H1 (cell line): ENCODE measurements around the gene MTFP1. TPM values are rescaled to one million over a fixed set of nuclear protein-coding genes. Genes with fewer than 3 reads are reported as not detected.

Experiments
- CTCF ChIA-PET: fragments of 300-600 bp; sonication (Branson Sonifier 250); formaldehyde crosslinking; loops from one replicate; lab custom pipeline; 2021; ENCODE audit not compliant: partially characterized antibody; lab: Charles Lee
- POLR2A ChIA-PET: fragments of 300-600 bp; sonication (Branson Sonifier 250); formaldehyde crosslinking; loops from one replicate; lab custom pipeline; 2021; ENCODE audit warnings: inconsistent platforms; ENCODE audit not compliant: partially characterized antibody; lab: Charles Lee
- DNase-seq, 2 experiments: peaks; one replicate each; pipeline versions ENCODE4 v3.0.0 to v3.0.0-alpha.2; 2010 to 2022; ENCODE audit warnings: low spot score in 2 of 2, low read depth in 1 of 2, mixed read lengths in 1 of 2
- FAIRE-seq: peaks from 2 replicates; lab custom pipeline; 2011; peaks lifted over from hg19 to GRCh38; lab: Jason Lieb, UNC
- H2AFZ ChIP-seq: 2 replicates; pipeline ENCODE4 v1.8.1; 2012; ENCODE audit warnings: low read length, inconsistent platforms
- H2AK5ac ChIP-seq: 2 replicates; pipeline ENCODE4 v1.6.1; 2013; ENCODE audit warnings: low read depth, low read length
- H2BK120ac ChIP-seq: replicated peaks from 2 replicates; pipeline ENCODE3; 2013; ENCODE audit warnings: low read depth, low read length, inconsistent platforms
- H2BK12ac ChIP-seq: 2 replicates; pipeline ENCODE4 v1.6.1; 2013; ENCODE audit warnings: low read depth, low read length
- H2BK15ac ChIP-seq: 2 replicates; pipeline ENCODE4 v1.6.1; 2013; ENCODE audit warnings: low read length
- H2BK20ac ChIP-seq: 2 replicates; pipeline ENCODE4 v1.6.1; 2013; ENCODE audit warnings: low read length
- H2BK5ac ChIP-seq: 2 replicates; pipeline ENCODE4 v1.6.1; 2013; ENCODE audit warnings: low read depth, low read length
- H3K14ac ChIP-seq: 2 replicates; pipeline ENCODE4 v1.6.1; 2013; ENCODE audit warnings: inconsistent platforms; ENCODE audit not compliant: insufficient read length
- H3K18ac ChIP-seq: 2 replicates; pipeline ENCODE4 v1.6.1; 2013; ENCODE audit warnings: low read length; ENCODE audit errors: extremely low read depth
- H3K23ac ChIP-seq: 2 replicates; pipeline ENCODE4 v1.6.1; 2013; ENCODE audit warnings: inconsistent platforms; ENCODE audit not compliant: insufficient read length
- H3K23me2 ChIP-seq: 2 replicates; pipeline ENCODE4 v1.6.1; 2013; ENCODE audit warnings: low read depth, low read length
- H3K27ac ChIP-seq: 2 replicates; pipeline ENCODE4 v1.6.1; 2011; ENCODE audit warnings: low read depth, low read length, inconsistent platforms
- H3K27me3 ChIP-seq, 4 experiments: replicated peaks in 1 of 4; 1 replicate in 1 of 4; 2 replicates in 3 of 4; pipeline versions ENCODE4 v1.6.1 to v1.8.1; 2011 to 2013; ENCODE audit warnings: low read length in 3 of 4, mild to moderate bottlenecking in 3 of 4, inconsistent platforms in 2 of 4, mixed read lengths in 2 of 4, moderate library complexity in 1 of 4; ENCODE audit not compliant: control insufficient read depth in 3 of 4, insufficient read depth in 3 of 4; ENCODE audit errors: extremely low read depth in 1 of 4
- H3K36me3 ChIP-seq, 4 experiments: 2 replicates each; pipeline versions ENCODE4 v1.6.1 to v1.8.1; 2011 to 2013; ENCODE audit warnings: mild to moderate bottlenecking in 4 of 4, low read length in 3 of 4, moderate library complexity in 2 of 4, control low read depth in 1 of 4, inconsistent platforms in 1 of 4; ENCODE audit not compliant: insufficient read depth in 4 of 4, control insufficient read depth in 2 of 4
- H3K4ac ChIP-seq: replicated peaks from 2 replicates; pipeline ENCODE3; 2013; ENCODE audit warnings: low read length, low read depth, mixed read lengths, inconsistent platforms; ENCODE audit not compliant: insufficient read length
- H3K4me1 ChIP-seq, 4 experiments: replicated peaks in 1 of 4; 1 replicate in 1 of 4; 2 replicates in 3 of 4; pipeline versions ENCODE4 v1.6.1 to v1.8.1; 2011 to 2013; ENCODE audit warnings: low read length in 3 of 4, inconsistent platforms in 2 of 4, mixed read lengths in 1 of 4; ENCODE audit not compliant: insufficient read depth in 4 of 4, control insufficient read depth in 3 of 4
- H3K4me2 ChIP-seq, 2 experiments: 2 replicates each; pipeline versions ENCODE4 v1.6.1 to v1.8.1; 2011 to 2013; ENCODE audit warnings: low read depth in 2 of 2, low read length in 2 of 2, control low read depth in 1 of 2, inconsistent platforms in 1 of 2, mild to moderate bottlenecking in 1 of 2; ENCODE audit not compliant: insufficient read depth in 1 of 2
- H3K4me3 ChIP-seq, 4 experiments: fragments of 200-600, 300-600 bp in 1 of 4; sonication (generic), shearing (Covaris generic), sonication (Bioruptor Twin) in 1 of 4; 2 replicates each; pipeline versions ENCODE4 v1.5.1 to v1.8.1; 2011 to 2016; ENCODE audit warnings: low read length in 4 of 4, low read depth in 3 of 4, control low read depth in 2 of 4, inconsistent platforms in 2 of 4, mild to moderate bottlenecking in 2 of 4, mixed read lengths in 1 of 4, moderate library complexity in 1 of 4; ENCODE audit not compliant: insufficient read depth in 2 of 4; ENCODE audit errors: extremely low read depth in 1 of 4
- H3K56ac ChIP-seq: replicated peaks from 2 replicates; pipeline ENCODE3; 2013; ENCODE audit warnings: low read depth, mild to moderate bottlenecking, mixed read lengths, low read length, inconsistent platforms; ENCODE audit not compliant: insufficient read length
- H3K79me1 ChIP-seq: 2 replicates; pipeline ENCODE4 v1.6.1; 2013; ENCODE audit warnings: low read depth, low read length, control low read depth
- H3K79me2 ChIP-seq, 2 experiments: 2 replicates each; pipeline versions ENCODE4 v1.6.1 to v1.8.1; 2012 to 2013; ENCODE audit warnings: low read length in 2 of 2, mild to moderate bottlenecking in 2 of 2, inconsistent platforms in 1 of 2; ENCODE audit not compliant: insufficient read depth in 2 of 2, control insufficient read depth in 1 of 2
- H3K9ac ChIP-seq, 4 experiments: replicated peaks in 1 of 4; 1 replicate in 1 of 4; 2 replicates in 3 of 4; pipeline versions ENCODE4 v1.6.1 to v1.8.1; 2011 to 2013; ENCODE audit warnings: low read depth in 3 of 4, low read length in 3 of 4, control low read depth in 2 of 4, mild to moderate bottlenecking in 2 of 4, moderate library complexity in 2 of 4, inconsistent platforms in 1 of 4; ENCODE audit errors: extremely low read depth in 1 of 4
- H3K9me3 ChIP-seq, 2 experiments: 2 replicates each; pipeline versions ENCODE4 v1.6.1 to v1.8.1; 2012 to 2013; ENCODE audit warnings: mild to moderate bottlenecking in 2 of 2, moderate library complexity in 2 of 2, control low read depth in 1 of 2, inconsistent platforms in 1 of 2, low read depth in 1 of 2, low read length in 1 of 2, mixed read lengths in 1 of 2; ENCODE audit not compliant: insufficient read depth in 2 of 2
- H4K20me1 ChIP-seq, 2 experiments: replicated peaks in 1 of 2; 2 replicates each; pipeline versions ENCODE3 to v1.8.1; 2011 to 2013; ENCODE audit warnings: inconsistent platforms in 2 of 2, low read length in 2 of 2, mild to moderate bottlenecking in 1 of 2; ENCODE audit not compliant: insufficient read depth in 2 of 2, control insufficient read depth in 1 of 2
- H4K5ac ChIP-seq: 2 replicates; pipeline ENCODE4 v1.6.1; 2013; ENCODE audit warnings: low read length, low read depth, mixed read lengths, inconsistent platforms; ENCODE audit not compliant: insufficient read length
- H4K8ac ChIP-seq: 2 replicates; pipeline ENCODE4 v1.8.0; 2013; ENCODE audit warnings: mild to moderate bottlenecking, moderate library complexity, low read length, inconsistent platforms; ENCODE audit not compliant: insufficient read depth; ENCODE audit errors: extremely low read depth
- H4K91ac ChIP-seq: replicated peaks from 2 replicates; pipeline ENCODE3; 2013; ENCODE audit warnings: low read length, mixed read lengths, inconsistent platforms; ENCODE audit not compliant: insufficient read length
- RXRA ChIP-seq: IDR thresholded peaks from 2 replicates; pipeline ENCODE4 v1.6.1; 2011; ENCODE audit warnings: low read depth, mild to moderate bottlenecking, low read length, moderate library complexity; ENCODE audit not compliant: insufficient read depth
- WGBS, 2 experiments: shearing (Covaris generic) in 1 of 2; methylation state at CpG; one replicate each; pipeline versions ENCODE4 v1.1.6 to v1.1.7; 2013 to 2015; ENCODE audit warnings: low lambda C conversion rate in 2 of 2, mixed read lengths in 2 of 2, inconsistent platforms in 1 of 2, low coverage in 1 of 2, missing lambda C conversion rate in 1 of 2; ENCODE audit not compliant: insufficient replicate concordance in 2 of 2, insufficient coverage in 1 of 2, insufficient read length in 1 of 2; ENCODE audit errors: extremely low coverage in 1 of 2, missing lambda C conversion rate in 1 of 2; 5-methylcytosine and 5-hydroxymethylcytosine counted together
- polyA plus RNA-seq, 7 experiments: library from polyadenylated mRNA; depleted of rRNA in 3 of 7; stranded (reverse) in 5 of 7; unstranded in 2 of 7; fragments of >200 nt in 5 of 7; fragments of 200-250 nt in 2 of 7; gene quantifications; 1 replicate in 5 of 7; 2 replicates in 1 of 7; 4 replicates in 1 of 7; pipeline versions ENCODE4 v1.2.1 to v1.2.3, GENCODE V29; 2011 to 2013; ENCODE audit warnings: missing spikeins in 2 of 7, mixed read lengths in 2 of 7
- total RNA-seq: library from RNA; stranded (reverse); fragmentation: NEBNext Ultra II Directional; extraction: Animal tissue kit (Norgen Biotek cat#: 25700); gene quantifications from 2 replicates; pipeline ENCODE4 v1.2.1, GENCODE V29; 2021

MTFP1 gene
- total and polyA plus RNA-seq, 2 of the 8 experiments (the other 6 are each of a cell fraction or from before 2014, with no cell fraction given): 59.8 to 98.8 TPM

GRCh38 chr22:30382340-30382739 is 43.2 kb upstream of the MTFP1 start:
- Histone ChIP-seq H3K4ac (no peak overlapping the region), H4K5ac (no peak overlapping the region), H2BK20ac (no peak overlapping the region), H4K8ac (no peak overlapping the region), H3K4me2 (no peak overlapping the region), H3K23ac (no peak overlapping the region), H3K23me2 (peaks cover 4% of the 10 kb centered on the region; the same call in 1 of the 2 replicates), H4K20me1 (peaks cover 2% of the 10 kb centered on the region in 2 experiments), H3K79me1 (no peaks in the 10 kb centered on the region), H3K27me3 (no peaks in the 10 kb centered on the region), H3K27ac (no peak overlapping the region), H3K14ac (no peak overlapping the region), H3K56ac (no peak overlapping the region), H2BK120ac (no peak overlapping the region), H3K4me3 (no peak overlapping the region), H3K9me3 (no peaks in the 10 kb centered on the region), H2AFZ (no peak overlapping the region), H2BK15ac (no peak overlapping the region), H3K79me2 (no peaks in the 10 kb centered on the region; a peak in 1 of 4 replicates), H3K9ac (no peak overlapping the region), H2BK12ac (no peak overlapping the region), H2AK5ac (no peak overlapping the region), H3K36me3 (peaks cover 0 to 4% (median 3%) of the 10 kb centered on the region in 4 experiments; a peak in 4 of 8 replicates)
- WGBS, 2 experiments: 89% methylated on average over 2 of the region's 5 CpGs; no CpG with 5 or more reads in 1 of the 2 experiments
- no peak for DNase-seq
- TF ChIP-seq RXRA: no peak
- TF ChIP-seq, all 59 proteins: peak for 0
- FAIRE-seq: no peak
- CTCF ChIA-PET: interaction anchor here (0.7 to 2.5 kb wide), 10 partner anchors 9 to 95 kb away, joined by 3 to 10 read pairs (median 4); no protein-coding TSS in a partner anchor
- peaks cover 0 to 7% (median 2%) of the 10 kb centered on the region in 4 experiments; a peak in 4 of 7 replicates for H3K4me1 ChIP-seq
- H2BK5ac ChIP-seq: no peak overlapping the region
- no peak overlapping the region for H4K91ac ChIP-seq
- no peak overlapping the region for H3K18ac ChIP-seq
- POLR2A ChIA-PET: interaction anchor here (1.1 to 3.6 kb wide), 3 partner anchors 9 to 36 kb away, joined by 3 to 14 read pairs (median 3); no protein-coding TSS in a partner anchor
